Neutrophil (primary cell): ENCODE results near the gene DMD.

ENCODE experiments used
- H3K27ac ChIP-seq: fragments of 200-600 bp; sonication (generic); 2 replicates; pipeline ENCODE4 v1.5.1; 2016; ENCODE audit warnings: mild to moderate bottlenecking, moderate library complexity
- H3K27me3 ChIP-seq: fragments of 200-600 bp; sonication (generic); 2 replicates; pipeline ENCODE4 v1.6.0; 2016; ENCODE audit warnings: mild to moderate bottlenecking
- H3K36me3 ChIP-seq: fragments of 200-600 bp; sonication (generic); 2 replicates; pipeline ENCODE4 v1.5.1; 2017
- H3K4me1 ChIP-seq, 2 experiments: fragments of 200-600 bp in 1 of 2; sonication (generic) in 1 of 2; 1 replicate in 1 of 2; 2 replicates in 1 of 2; pipeline versions ENCODE4 v1.5.1 to v1.6.1; 2013 to 2016; ENCODE audit warnings: low read depth in 1 of 2, low read length in 1 of 2, mild to moderate bottlenecking in 1 of 2, moderate library complexity in 1 of 2; ENCODE audit not compliant: control insufficient read depth in 1 of 2, insufficient read depth in 1 of 2
- H3K4me3 ChIP-seq, 2 experiments: fragments of 200-600 bp in 1 of 2; sonication (generic) in 1 of 2; 1 replicate in 1 of 2; 2 replicates in 1 of 2; pipeline ENCODE4 v1.5.1; 2013 to 2016; ENCODE audit warnings: low read depth in 1 of 2, low read length in 1 of 2, mild to moderate bottlenecking in 1 of 2, moderate library complexity in 1 of 2
- H3K9me3 ChIP-seq: fragments of 200-600 bp; sonication (generic); 2 replicates; pipeline ENCODE4 v1.5.1; 2016
- TF ChIP-seq, protein P1 (sequence below): fragments of 200-600 bp; sonication (generic); IDR thresholded peaks from 2 replicates; pipeline ENCODE4 v1.5.1; 2016; ENCODE audit warnings: antibody characterized with exemption

Gene DMD

DNA sequence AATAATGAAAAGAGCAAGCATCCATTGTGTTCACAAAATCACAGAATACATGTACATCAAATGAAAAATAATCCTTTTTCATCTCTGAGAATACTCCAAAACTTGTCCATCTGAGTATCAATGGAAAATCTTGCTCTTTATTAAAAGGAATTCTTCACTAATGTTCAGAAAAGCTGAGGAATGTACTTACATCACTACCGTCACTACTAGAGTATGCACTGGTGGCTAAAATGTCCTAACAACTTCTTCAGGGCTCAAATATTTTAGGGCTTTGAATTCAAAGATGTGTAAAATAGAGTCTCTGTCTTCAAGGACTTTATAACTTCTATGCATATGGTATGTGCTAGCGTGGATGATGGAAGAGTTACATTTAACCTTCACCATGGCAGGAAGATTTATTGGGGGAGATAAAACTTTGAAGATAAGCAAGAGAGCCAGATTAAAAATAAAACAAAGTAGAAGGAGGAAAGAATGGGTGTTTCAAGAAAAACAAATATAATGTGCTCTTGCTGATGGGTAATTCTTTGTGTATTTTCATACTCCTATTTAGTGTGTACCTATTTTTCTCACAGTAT lies 55.1 kb downstream of the DMD start:
- H3K36me3 ChIP-seq: no peaks in the 10 kb centered on the region
- TF ChIP-seq, protein P1, sequence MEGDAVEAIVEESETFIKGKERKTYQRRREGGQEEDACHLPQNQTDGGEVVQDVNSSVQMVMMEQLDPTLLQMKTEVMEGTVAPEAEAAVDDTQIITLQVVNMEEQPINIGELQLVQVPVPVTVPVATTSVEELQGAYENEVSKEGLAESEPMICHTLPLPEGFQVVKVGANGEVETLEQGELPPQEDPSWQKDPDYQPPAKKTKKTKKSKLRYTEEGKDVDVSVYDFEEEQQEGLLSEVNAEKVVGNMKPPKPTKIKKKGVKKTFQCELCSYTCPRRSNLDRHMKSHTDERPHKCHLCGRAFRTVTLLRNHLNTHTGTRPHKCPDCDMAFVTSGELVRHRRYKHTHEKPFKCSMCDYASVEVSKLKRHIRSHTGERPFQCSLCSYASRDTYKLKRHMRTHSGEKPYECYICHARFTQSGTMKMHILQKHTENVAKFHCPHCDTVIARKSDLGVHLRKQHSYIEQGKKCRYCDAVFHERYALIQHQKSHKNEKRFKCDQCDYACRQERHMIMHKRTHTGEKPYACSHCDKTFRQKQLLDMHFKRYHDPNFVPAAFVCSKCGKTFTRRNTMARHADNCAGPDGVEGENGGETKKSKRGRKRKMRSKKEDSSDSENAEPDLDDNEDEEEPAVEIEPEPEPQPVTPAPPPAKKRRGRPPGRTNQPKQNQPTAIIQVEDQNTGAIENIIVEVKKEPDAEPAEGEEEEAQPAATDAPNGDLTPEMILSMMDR: no peak

DNA sequence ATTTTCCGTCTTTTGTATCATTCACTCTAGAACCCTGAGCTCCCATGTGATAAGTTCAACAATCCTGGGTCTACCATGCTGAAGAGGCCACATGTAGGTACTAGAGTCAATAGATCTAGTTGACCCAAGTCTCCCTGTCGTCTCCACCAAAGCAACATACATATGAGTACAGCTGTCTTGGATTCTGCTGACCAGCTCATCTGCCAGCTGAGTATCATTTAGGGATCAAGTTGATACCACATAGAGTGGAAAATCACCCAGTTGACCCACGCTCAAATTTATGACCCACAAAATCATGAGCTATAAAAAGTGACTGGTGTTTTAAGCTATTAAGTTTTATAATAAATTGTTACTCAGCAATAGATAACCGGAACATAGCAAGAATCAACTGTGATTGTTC lies 61.8 kb downstream of the DMD start:
- Histone ChIP-seq H3K4me1 (no peaks in the 10 kb centered on the region), H3K36me3 (no peaks in the 10 kb centered on the region), H3K9me3 (no peaks in the 10 kb centered on the region), H3K4me3 (no peak overlapping the region), H3K27me3 (no peaks in the 10 kb centered on the region), H3K27ac (no peak overlapping the region)
- TF ChIP-seq, protein P1: no peak

More for the DNA sequence above, 55.1 kb downstream of the DMD start:
- H3K27ac ChIP-seq: no peak overlapping the region
- H3K4me3 ChIP-seq: no peak overlapping the region
- no peaks in the 10 kb centered on the region for H3K27me3 ChIP-seq
- no peaks in the 10 kb centered on the region for H3K4me1 ChIP-seq
- no peaks in the 10 kb centered on the region for H3K9me3 ChIP-seq

DNA sequence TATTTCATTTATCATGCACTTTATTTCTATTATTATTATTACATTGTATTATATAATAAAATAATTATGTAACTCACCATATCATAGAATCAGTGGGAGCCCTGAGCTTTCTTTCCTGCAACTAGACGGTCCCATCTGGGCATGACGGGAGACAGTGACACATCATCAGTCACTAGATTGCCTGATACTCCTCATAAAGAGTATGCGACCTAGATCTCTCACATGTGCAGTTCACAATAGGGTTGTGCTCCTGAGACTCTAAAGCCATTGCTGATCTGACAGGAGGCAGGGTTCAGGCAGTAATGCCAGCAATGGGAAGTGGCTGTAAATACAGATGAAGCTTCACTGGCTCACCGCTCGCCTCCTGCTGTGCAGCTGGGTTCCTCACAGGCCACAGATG lies 62.3 kb downstream of the DMD start:
- no peak overlapping the region for H3K27ac ChIP-seq
- H3K4me3 ChIP-seq: no peak overlapping the region
- H3K9me3 ChIP-seq: no peaks in the 10 kb centered on the region
- H3K36me3 ChIP-seq: no peaks in the 10 kb centered on the region
- no peaks in the 10 kb centered on the region for H3K27me3 ChIP-seq
- TF ChIP-seq, protein P1: no peak
- H3K4me1 ChIP-seq: no peaks in the 10 kb centered on the region

DNA sequence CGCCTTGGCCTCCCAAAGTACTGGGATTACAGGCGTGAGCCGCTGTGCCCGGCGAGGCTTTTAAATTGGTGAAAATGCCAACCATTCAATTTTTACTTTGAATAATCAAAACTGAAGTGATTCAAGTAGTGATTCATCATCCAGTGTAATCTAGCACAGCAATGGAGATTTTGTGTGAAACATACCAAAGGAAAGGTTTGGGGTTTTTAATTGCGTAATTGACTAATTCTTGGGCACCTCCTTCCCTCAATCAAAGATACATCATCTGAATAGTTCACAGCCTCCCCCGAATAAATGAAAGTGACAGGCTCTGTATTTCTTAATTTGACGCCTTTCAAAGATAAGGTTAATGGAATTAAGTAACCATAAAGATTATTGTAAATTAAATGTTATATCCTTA lies 69.0 kb downstream of the DMD start:
- Histone ChIP-seq H3K36me3 (no peaks in the 10 kb centered on the region), H3K4me1 (no peaks in the 10 kb centered on the region), H3K27ac (no peak overlapping the region), H3K27me3 (no peaks in the 10 kb centered on the region), H3K9me3 (no peaks in the 10 kb centered on the region), H3K4me3 (no peak overlapping the region)
- TF ChIP-seq, protein P1: no peak

DNA sequence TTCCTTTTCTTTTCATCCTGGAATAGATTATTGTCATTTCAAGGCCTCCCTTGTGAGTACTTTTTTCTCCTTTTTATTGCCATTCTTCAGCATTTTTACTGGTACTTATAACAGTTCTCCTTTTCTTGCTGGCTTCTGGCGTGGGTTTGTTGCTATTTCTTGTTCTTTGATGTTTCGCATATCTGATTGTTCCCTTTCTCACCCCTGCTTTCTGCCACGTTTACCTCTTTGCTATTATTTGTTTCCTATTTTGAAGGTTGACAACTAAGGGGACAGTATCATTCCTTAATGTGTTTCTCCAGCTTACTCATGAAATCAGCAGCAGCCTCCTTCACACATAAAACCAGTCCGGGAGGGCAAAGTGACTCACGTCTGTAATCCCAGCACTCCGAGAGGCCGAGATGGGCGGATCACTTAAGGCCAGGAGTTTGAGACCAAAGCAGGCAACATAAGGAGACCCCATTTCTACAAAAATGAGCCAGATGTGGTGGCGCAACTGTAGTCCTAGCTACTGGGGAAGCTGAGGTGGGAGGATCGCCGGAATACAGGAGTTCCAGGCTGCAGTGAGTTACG lies 72.6 kb downstream of the DMD start:
- H3K4me3 ChIP-seq: no peak overlapping the region
- TF ChIP-seq, protein P1: no peak
- no peaks in the 10 kb centered on the region for H3K36me3 ChIP-seq
- H3K4me1 ChIP-seq: no peaks in the 10 kb centered on the region
- H3K27me3 ChIP-seq: no peaks in the 10 kb centered on the region
- H3K27ac ChIP-seq: no peak overlapping the region
- H3K9me3 ChIP-seq: no peaks in the 10 kb centered on the region
